Pons (tissue), 1 donor: Measurements from ENCODE around the gene TLN1.

ENCODE experiments used
- DNase-seq: peaks from one replicate; pipeline ENCODE4 v3.0.0-alpha.2; 2016; ENCODE audit warnings: low spot score

The TLN1 gene

GRCh38 chr9:35750256-35750531 is 18.2 kb upstream of the TLN1 start:
- DNase-seq, result no peak

- no peak for DNase-seq
Measured at GRCh38 chr9:35749515-35750255, 17.7 kb upstream of the TLN1 start.

GRCh38 chr9:35748858-35749514 is 17.0 kb upstream of the TLN1 start, which contains the start of the genes GBA2 and RGP1:
Gene GBA2 (minus strand): TSS chr9:35749228. CDS start chr9:35748704, 524 bp downstream.
Gene RGP1 (plus strand): TSS chr9:35749287. CDS start chr9:35749756, 469 bp downstream.
- DNase-seq, result peak; percentile 66

DNA sequence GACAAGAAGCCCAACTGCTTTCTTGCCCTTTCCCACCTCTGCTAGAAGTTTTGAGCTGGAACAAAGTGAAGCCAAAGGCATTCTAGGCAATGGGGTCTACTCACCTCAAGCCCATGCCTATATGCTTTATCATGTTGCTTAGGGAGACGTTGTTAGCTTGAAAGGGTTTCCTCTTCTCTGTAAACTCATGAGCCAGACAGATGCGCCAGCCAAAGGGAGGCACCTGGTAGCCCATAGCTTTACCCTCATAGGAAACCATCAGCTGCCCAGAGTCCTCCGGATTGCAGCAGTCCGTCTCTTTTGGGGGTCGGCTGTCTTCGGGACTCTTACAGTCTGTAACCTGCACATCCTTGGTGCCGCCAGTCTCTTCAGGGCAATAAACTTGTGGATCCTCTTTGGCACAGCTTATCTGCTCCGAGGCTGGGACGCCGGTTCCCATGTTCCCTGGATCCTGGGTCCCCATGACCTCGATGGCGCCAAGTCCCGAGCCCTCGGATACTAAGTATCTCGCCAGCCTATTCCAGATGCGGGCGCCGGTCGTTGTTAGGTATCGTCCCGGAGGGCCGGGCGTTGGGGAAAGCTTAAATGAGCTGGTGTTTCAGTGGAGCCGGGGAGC is 16.4 kb upstream of the TLN1 start:
- no peak for DNase-seq

DNA sequence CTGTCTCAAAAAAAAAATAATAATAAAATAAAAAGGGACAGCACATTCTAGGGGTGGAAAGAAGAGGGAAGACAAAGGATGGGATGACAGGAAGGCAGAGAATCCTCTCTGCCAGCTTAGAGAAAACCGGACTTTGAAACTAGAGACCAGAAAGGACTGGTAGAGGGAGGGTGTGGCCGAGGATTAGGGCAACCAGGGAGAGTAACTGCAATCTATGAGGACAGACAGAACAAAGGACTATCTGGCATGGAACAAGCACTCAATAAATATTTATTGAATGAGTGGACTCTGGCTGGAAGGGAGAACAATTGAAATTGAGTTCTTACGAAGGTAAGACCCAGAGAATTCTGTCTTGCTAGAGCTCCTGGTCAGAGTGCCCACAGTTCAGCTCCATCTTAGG is 14.6 kb upstream of the TLN1 start:
- no peak for DNase-seq

DNA sequence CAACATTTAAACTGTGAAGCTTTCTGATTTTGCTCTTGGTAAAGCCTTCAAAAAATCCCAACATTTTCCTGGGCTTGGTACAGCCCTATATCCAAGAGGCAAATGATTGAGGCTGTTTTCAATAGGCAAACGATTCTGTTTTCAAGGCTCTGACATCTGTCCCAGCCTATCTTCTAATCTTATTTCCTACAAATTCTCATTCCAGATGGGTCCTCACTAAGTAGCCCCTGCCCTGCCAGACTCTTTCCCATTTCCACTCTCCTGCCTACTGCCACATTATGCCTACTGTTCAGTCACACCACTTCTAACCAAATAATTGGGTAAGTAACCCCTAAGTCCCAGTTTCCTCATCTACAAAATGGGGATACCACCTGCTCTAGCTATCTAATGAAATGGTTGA is 13.6 kb upstream of the TLN1 start:
- DNase-seq, result no peak

DNA sequence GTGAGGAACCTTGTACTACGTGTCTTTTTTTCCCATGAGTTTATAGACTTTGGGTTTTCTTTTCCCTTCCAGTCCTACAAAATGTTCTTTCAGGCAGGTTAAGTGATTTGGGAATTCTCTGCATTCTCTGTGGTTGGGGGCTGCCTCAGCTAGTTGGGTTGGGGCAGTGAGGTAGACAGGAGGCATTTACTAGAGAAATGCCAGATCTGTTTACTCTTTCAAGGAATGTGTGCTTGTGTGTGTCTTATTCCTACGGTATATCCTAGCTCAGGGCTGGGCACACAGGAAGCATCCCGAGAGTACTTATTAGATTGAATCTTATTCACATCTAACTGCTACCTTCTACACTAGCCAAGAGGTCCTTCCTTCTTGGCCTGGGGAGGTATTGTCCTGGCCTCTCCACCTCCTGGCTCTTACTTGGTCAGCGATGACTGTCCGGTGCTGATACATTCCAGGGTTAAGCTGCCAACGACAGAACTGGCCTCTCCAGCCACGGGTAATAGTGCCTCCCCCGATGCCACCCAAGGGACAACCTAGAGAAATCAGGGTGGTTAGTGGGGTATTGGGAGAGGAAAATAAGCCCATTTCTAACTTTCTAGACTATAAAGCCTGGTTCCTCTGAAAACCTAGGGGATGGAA is 12.0 kb upstream of the TLN1 start:
- DNase-seq, result no peak

- DNase-seq, result no peak
Measured at GRCh38 chr9:35743452-35743851, 11.5 kb upstream of the TLN1 start.

DNA sequence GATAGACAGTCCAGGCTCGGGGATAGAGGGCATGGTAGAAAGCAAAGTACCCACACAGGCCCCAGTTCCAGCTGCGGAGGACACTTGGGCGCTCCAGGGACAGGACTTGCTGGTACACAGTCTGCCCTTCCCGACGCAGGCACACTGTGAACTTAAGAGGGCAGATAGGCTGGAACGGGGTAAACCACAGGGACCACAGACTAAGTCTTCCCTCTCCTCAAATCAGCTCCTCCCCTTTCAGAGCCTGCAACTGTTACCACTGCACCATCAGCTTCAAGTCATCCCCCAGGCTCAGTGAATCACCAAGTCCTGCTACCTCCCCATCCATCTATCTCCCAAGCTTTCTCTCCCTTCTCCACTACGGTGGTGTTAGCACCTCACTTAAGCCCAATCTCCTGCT is 9.7 kb upstream of the TLN1 start:
- no peak for DNase-seq

DNA sequence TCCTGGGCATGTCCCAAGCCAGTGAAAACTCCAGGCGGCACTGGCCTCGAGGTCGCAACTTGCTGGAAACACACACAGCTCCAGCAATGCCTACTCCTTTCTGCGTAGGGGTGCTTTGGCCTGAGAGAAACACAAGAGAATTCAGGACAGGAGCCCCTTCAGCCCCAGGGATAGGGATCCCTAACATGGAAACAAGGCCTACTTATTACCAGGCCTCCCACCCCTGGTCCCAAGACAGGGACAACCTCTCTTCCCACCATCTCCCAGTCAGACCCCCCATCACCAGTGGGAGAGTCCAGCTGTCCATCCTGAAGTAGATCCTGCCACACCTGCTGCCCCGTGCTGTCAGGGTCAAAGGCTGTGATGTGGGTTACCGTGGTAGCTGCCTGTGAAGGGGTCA is 8.2 kb upstream of the TLN1 start:
- no peak for DNase-seq

DNA sequence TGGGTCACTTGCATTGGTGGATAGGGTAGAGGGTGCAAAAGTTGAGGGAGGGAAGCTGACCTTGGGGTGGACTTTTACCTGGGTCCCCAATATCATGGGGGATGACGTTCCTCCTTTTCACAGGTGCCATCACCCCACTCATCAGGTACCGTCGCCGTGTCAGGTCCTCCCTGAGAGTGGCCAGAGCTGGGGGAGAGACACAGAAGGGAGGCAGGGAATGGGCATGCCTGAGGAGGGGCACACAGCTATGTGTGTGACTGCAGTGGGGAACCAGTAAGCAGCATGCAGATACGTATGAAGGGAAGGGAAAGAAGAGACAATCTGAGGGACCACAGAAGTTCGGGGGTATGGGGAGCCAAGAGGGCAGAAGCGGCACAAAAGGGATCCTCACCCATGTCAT is 6.9 kb upstream of the TLN1 start:
- DNase-seq, result no peak

GRCh38 chr9:35738186-35738585 is 6.2 kb upstream of the TLN1 start:
- no peak for DNase-seq

DNA sequence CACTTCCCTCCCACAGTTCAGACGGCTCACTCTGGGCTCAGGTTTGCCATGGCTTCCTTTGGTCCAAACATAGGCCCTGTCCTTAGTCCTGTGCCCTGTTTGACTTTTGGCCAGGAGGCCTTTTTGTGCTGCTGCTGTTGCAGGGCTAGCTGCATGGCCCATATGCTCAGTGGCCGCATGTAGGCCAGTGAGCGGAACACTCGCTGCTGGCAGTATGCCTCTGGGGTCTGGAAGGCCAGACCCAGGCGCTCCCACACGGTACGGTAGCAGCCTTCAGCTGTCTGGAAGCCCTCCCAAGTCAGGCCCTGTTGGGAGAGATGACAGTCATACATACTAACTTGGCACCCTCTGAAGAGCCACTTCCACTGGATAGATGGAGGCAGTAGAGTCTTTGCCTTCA is 5.1 kb upstream of the TLN1 start:
- DNase-seq, result no peak

DNA sequence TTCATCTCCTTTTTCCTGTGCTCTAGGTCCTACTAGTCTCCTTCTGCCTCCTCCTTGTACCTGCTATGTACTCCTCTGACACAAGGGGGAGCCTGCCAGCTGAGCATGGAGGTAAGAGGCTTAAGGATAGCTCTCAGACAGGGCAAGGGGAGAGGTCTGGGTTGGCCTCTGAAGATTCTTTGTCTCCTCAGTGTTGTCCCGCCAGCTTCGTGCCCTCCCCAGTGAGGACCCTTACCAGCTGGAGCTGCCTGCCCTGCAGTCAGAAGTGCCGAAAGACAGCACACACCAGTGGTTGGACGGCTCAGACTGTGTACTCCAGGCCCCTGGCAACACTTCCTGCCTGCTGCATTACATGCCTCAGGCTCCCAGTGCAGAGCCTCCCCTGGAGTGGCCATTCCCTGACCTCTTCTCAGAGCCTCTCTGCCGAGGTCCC is 4.2 kb upstream of the TLN1 start:
- DNase-seq, result peak; percentile 64

DNA sequence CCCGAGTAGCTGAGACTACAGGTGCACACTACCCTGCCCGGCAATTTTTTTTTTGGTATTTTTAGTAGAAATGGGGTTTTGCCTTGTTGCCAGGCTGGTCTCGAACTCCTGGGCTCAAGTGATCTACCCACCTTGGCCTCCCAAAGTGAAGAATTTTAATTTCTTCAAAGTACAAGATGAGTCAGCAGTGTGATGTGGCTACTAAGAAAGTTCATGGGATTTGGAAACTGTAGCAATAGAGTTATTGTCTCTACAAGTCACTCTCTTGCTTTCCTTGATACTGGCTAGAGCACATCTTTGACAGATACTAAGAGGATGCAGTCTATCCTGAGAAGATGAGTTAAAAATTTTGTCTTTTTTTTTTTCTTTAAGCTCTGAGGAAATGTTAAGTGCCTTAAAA is 2.1 kb upstream of the TLN1 start:
- no peak for DNase-seq

GRCh38 chr9:35732800-35733541 is 976 bp upstream of the TLN1 start:
- DNase-seq, result peak; percentile 47

- no peak for DNase-seq
Measured at GRCh38 chr9:35731415-35732184, 395 bp downstream of the TLN1 start.

- no peak for DNase-seq
Measured at GRCh38 chr9:35730486-35730854, 1.5 kb downstream of the TLN1 start.

GRCh38 chr9:35729700-35730485 is 2.1 kb downstream of the TLN1 start:
- DNase-seq, result peak; percentile 63

DNA sequence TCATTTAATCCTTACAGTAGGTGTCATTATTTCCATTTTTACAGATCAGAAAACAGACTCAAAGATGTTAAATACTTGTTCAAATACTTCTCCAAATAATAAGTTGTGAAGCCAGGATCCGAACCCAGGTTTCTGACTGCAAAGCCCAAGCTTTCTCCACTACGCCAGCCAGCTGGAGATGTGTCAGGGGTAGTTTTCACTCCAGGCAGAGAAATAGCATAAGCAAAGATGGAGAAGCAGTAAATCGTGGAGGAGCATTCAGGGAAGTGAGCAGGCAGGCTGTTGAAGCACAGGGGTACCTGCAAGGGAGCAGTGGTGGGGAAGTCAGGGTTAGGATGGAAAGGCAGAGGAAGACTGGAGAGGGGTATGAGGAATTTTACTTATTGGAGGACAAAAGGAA is 2.9 kb downstream of the TLN1 start:
- DNase-seq, result no peak
